ENCODE measurements around the gene EVI2B. TPM values are rescaled to one million over a fixed set of nuclear protein-coding genes. Genes with fewer than 3 reads are reported as not detected.

The EVI2B gene
- polyA plus RNA-seq, 2 of the 4 experiments (the other 2 are of a cell fraction) = 0.04 TPM; not detected in 1

- Histone ChIP-seq H3K9me3 (no peaks in the 10 kb centered on the region), H3K4me2 (no peak overlapping the region), H3K27ac (no peak overlapping the region), H3K4me1 (peaks cover 8% of the 10 kb centered on the region), H3K4me3 (no peak overlapping the region)
- DNase-seq (ENCODE audit: low read depth in 1 of 2, low spot score in 1 of 2) (no peak), ATAC-seq (no peak; a peak in 1 of 6 replicates), FAIRE-seq (peak; percentile 67)
- WGBS (ENCODE audit: missing lambda C conversion rate) = 87% methylated on average over 1 of the region's 1 CpG
- TF ChIP-seq, protein P1, sequence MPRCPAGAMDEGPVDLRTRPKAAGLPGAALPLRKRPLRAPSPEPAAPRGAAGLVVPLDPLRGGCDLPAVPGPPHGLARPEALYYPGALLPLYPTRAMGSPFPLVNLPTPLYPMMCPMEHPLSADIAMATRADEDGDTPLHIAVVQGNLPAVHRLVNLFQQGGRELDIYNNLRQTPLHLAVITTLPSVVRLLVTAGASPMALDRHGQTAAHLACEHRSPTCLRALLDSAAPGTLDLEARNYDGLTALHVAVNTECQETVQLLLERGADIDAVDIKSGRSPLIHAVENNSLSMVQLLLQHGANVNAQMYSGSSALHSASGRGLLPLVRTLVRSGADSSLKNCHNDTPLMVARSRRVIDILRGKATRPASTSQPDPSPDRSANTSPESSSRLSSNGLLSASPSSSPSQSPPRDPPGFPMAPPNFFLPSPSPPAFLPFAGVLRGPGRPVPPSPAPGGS (IDR thresholded peaks at IDR 0.05) = no peak
- no peak for TF ChIP-seq CBX8 (IDR thresholded peaks at IDR 0.05)
- TF ChIP-seq NFE2L2 (conservative IDR thresholded peaks at IDR 0.05; ENCODE audit: low read length) = no peak
- TF ChIP-seq ESRRA (IDR thresholded peaks at IDR 0.05; ENCODE audit: borderline replicate concordance, low read length) = no peak
- no peak for TF ChIP-seq NPAS2 (CRISPR knock-in tag; IDR thresholded peaks at IDR 0.05; ENCODE audit: borderline replicate concordance)
- TF ChIP-seq USF2 (IDR thresholded peaks at IDR 0.05) = peak; percentile 43; the same call in 1 of the 2 replicates
- ChIA-PET POLR2A (no interaction called here), CTCF (interaction anchor here (1.0 to 1.2 kb wide), 2 partner anchors 23 to 44 kb away, joined by 3 read pairs; no protein-coding TSS in a partner anchor)
These were observed 18.4 kb downstream of the EVI2B start for GRCh38 chr17:31295489-31295871.

DNA sequence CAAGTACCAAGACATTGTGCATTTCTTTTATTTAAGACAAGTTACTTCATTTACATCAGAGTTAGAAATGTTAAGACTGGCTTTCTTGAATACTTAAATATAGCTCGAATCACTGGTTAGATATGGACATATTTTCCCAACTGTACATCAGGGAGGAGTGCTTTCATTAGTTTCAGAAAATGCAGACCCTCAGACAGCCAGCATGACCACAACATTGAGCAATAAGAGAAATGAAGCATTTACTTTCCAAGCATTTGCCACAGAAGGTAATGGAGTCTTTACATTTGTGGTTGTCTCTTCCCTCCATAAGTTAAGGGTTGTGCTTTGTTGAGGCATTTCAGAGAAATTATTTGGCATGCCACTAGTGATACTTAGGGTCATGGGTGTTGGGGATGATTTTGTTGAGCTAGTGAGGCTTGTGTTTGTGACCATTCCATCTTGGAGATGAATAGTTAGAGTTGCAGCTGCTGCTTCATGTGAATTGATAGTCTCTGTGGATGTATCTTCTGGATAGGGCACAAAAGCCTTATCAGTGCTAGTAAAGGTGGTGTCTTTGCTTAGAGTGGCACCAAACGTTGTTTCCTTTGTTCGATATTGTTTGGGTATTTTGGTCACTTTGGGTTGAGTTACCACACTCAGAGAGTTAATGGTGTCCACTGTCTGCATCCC is 18.9 kb downstream of the EVI2B start:
- H3K4me1 ChIP-seq = peaks cover 7% of the 10 kb centered on the region
- H3K4me3 ChIP-seq = no peak overlapping the region
- FAIRE-seq (peak; percentile 43), ATAC-seq (no peak), DNase-seq (ENCODE audit: low read depth in 1 of 2, low spot score in 1 of 2) (no peak)
- 89% methylated on average over 3 of the region's 3 CpGs for WGBS (ENCODE audit: missing lambda C conversion rate)
- ChIA-PET POLR2A (interaction anchor here (0.6 kb wide), 1 partner anchor 23 kb away, joined by 3 read pairs; no protein-coding TSS in a partner anchor), CTCF (interaction anchor here (1.0 to 1.2 kb wide), 3 partner anchors 24 to 548 kb away, joined by 3 read pairs; no protein-coding TSS in a partner anchor)
- no peak overlapping the region for H3K27ac ChIP-seq
- no peak for TF ChIP-seq CBX2 (IDR thresholded peaks at IDR 0.05; ENCODE audit: borderline replicate concordance, low read depth)
- no peak for TF ChIP-seq JUNB (IDR thresholded peaks at IDR 0.05)
- no peak for TF ChIP-seq MAFK (IDR thresholded peaks at IDR 0.05; ENCODE audit: partially characterized antibody)
- TF ChIP-seq RAD21 (conservative IDR thresholded peaks at IDR 0.05 in 1 of 2, IDR thresholded peaks at IDR 0.05 in 1 of 2) = no peak
- no peak for TF ChIP-seq FOXS1 (CRISPR knock-in tag; IDR thresholded peaks at IDR 0.05)
- TF ChIP-seq GATA3 (IDR thresholded peaks at IDR 0.05; ENCODE audit: borderline replicate concordance) = no peak
- TF ChIP-seq, protein P2, sequence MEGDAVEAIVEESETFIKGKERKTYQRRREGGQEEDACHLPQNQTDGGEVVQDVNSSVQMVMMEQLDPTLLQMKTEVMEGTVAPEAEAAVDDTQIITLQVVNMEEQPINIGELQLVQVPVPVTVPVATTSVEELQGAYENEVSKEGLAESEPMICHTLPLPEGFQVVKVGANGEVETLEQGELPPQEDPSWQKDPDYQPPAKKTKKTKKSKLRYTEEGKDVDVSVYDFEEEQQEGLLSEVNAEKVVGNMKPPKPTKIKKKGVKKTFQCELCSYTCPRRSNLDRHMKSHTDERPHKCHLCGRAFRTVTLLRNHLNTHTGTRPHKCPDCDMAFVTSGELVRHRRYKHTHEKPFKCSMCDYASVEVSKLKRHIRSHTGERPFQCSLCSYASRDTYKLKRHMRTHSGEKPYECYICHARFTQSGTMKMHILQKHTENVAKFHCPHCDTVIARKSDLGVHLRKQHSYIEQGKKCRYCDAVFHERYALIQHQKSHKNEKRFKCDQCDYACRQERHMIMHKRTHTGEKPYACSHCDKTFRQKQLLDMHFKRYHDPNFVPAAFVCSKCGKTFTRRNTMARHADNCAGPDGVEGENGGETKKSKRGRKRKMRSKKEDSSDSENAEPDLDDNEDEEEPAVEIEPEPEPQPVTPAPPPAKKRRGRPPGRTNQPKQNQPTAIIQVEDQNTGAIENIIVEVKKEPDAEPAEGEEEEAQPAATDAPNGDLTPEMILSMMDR (IDR thresholded peaks at IDR 0.05) = no peak
- TF ChIP-seq EHMT2 (IDR thresholded peaks at IDR 0.05; ENCODE audit: low read depth) = no peak
- no peak for TF ChIP-seq HOXA7 (CRISPR knock-in tag; IDR thresholded peaks at IDR 0.05)
- no peak for TF ChIP-seq HOXB13 (CRISPR knock-in tag; IDR thresholded peaks at IDR 0.05; ENCODE audit: low read depth)
- no peak for TF ChIP-seq HDAC2 (IDR thresholded peaks at IDR 0.05)
- no peak for TF ChIP-seq CHD4 (IDR thresholded peaks at IDR 0.05; ENCODE audit: borderline replicate concordance)
- no peak for TF ChIP-seq MAZ (IDR thresholded peaks at IDR 0.05; ENCODE audit: borderline replicate concordance, low read depth, low read length)
- no peak overlapping the region for H3K4me2 ChIP-seq
- H3K9me3 ChIP-seq = no peaks in the 10 kb centered on the region

DNA sequence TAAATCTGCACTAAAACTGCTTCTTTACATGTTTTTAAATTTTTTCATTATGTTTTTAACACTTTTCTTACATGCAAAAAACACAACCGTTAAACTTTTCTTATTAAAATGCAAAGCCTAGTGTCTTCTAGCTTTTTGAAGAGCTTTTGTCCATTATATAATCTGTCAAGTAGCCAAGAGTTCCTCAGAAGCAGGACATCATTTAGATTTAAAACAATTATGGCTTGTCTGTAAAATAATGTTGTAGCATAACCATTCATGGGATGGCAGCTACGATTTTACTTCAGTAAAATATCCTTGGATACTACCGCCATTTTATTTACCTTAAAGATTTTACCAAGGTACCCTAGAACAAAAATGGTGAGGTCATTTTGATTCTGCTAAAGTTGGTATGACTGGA is 19.6 kb downstream of the EVI2B start:
- DNase-seq (ENCODE audit: low read depth in 1 of 2, low spot score in 1 of 2) (no peak), ATAC-seq (no peak), FAIRE-seq (no peak)
- Histone ChIP-seq H3K4me3 (no peak overlapping the region), H3K9me3 (no peaks in the 10 kb centered on the region), H3K27ac (no peak overlapping the region), H3K4me2 (no peak overlapping the region), H3K4me1 (peaks cover 3% of the 10 kb centered on the region; the same call in 1 of the 3 replicates)
- 87% methylated on average over 3 of the region's 3 CpGs for WGBS (ENCODE audit: missing lambda C conversion rate)
- ChIA-PET CTCF (interaction anchor here (0.5 to 1.2 kb wide), 3 partner anchors 25 to 548 kb away, joined by 3 read pairs; no protein-coding TSS in a partner anchor), POLR2A (no interaction called here)
- TF ChIP-seq MAZ (IDR thresholded peaks at IDR 0.05; ENCODE audit: borderline replicate concordance, low read depth, low read length) = no peak
- TF ChIP-seq GATA3 (IDR thresholded peaks at IDR 0.05; ENCODE audit: borderline replicate concordance) = no peak
- TF ChIP-seq HES2 (IDR thresholded peaks at IDR 0.05) = no peak
- TF ChIP-seq REST (IDR thresholded peaks at IDR 0.05) = no peak
- TF ChIP-seq RCOR1 (IDR thresholded peaks at IDR 0.05; ENCODE audit: low read depth, low read length) = no peak
- TF ChIP-seq RARB (CRISPR knock-in tag; IDR thresholded peaks at IDR 0.05) = no peak
